ENCODE measurements around the gene NBPF3. TPM values are rescaled to one million over a fixed set of nuclear protein-coding genes. Genes with fewer than 3 reads are reported as not detected.

Gene NBPF3
- total RNA-seq, 3 donors from 2014 or later, result 3.4 to 7.9 (median 6.4) TPM

- H3K4me3 ChIP-seq, result no peak overlapping the region
- no peak for DNase-seq
- ATAC-seq, result no peak
- TF ChIP-seq CTCF (IDR thresholded peaks at IDR 0.05), result no peak
- H3K9me3 ChIP-seq, result no peaks in the 10 kb centered on the region
- no peaks in the 10 kb centered on the region for H3K4me1 ChIP-seq (ENCODE audit: low read depth)
- no peaks in the 10 kb centered on the region for H3K36me3 ChIP-seq (ENCODE audit: low read depth)
- intact Hi-C loops (cut with DNase I, micrococcal nuclease), result no loop called here
Observed at GRCh38 chr1:21525340-21525717, 85.4 kb downstream of the NBPF3 start.

GRCh38 chr1:21526441-21526840 is 86.5 kb downstream of the NBPF3 start:
- H3K4me3 ChIP-seq, result no peak overlapping the region
- H3K36me3 ChIP-seq (ENCODE audit: low read depth), result no peaks in the 10 kb centered on the region
- TF ChIP-seq CTCF (IDR thresholded peaks at IDR 0.05), result no peak
- DNase-seq (no peak), ATAC-seq (no peak)
- H3K4me1 ChIP-seq (ENCODE audit: low read depth), result no peaks in the 10 kb centered on the region
- intact Hi-C loops (cut with DNase I, micrococcal nuclease), result no loop called here
- H3K9me3 ChIP-seq, result no peaks in the 10 kb centered on the region

GRCh38 chr1:21530368-21531016 is 90.6 kb downstream of the NBPF3 start:
- no peak for ATAC-seq
- Histone ChIP-seq H3K4me1 (ENCODE audit: low read depth) (no peaks in the 10 kb centered on the region), H3K9me3 (no peaks in the 10 kb centered on the region), H3K36me3 (ENCODE audit: low read depth) (no peaks in the 10 kb centered on the region), H3K4me3 (no peak overlapping the region)
- intact Hi-C loops (cut with DNase I, micrococcal nuclease), result no loop called here
- TF ChIP-seq CTCF (IDR thresholded peaks at IDR 0.05), result no peak
- no peak for DNase-seq

- no peaks in the 10 kb centered on the region for H3K4me1 ChIP-seq (ENCODE audit: low read depth)
- no peaks in the 10 kb centered on the region for H3K9me3 ChIP-seq
- H3K36me3 ChIP-seq (ENCODE audit: low read depth), result no peaks in the 10 kb centered on the region
- intact Hi-C loops (cut with DNase I, micrococcal nuclease), result no loop called here
- DNase-seq (no peak), ATAC-seq (no peak)
- H3K4me3 ChIP-seq, result no peak overlapping the region
- TF ChIP-seq CTCF (IDR thresholded peaks at IDR 0.05), result no peak
Observed at GRCh38 chr1:21531241-21531640, 91.3 kb downstream of the NBPF3 start.

GRCh38 chr1:21532496-21532895 is 92.6 kb downstream of the NBPF3 start:
- peak; percentile 93 for ATAC-seq
- no peaks in the 10 kb centered on the region for H3K4me1 ChIP-seq (ENCODE audit: low read depth)
- H3K9me3 ChIP-seq, result no peaks in the 10 kb centered on the region
- no peak overlapping the region for H3K4me3 ChIP-seq
- H3K36me3 ChIP-seq (ENCODE audit: low read depth), result no peaks in the 10 kb centered on the region
- intact Hi-C loops (cut with DNase I, micrococcal nuclease), result no loop called here
- TF ChIP-seq CTCF (IDR thresholded peaks at IDR 0.05), result no peak
- DNase-seq, result peak in 2 of 3 donors; percentile 69 to 71

All from mucosa of descending colon (tissue), 3 donors.